Measurements from ENCODE around the gene OGT.
"Not testable (repeated sequence)": the region's sequence is repeated elsewhere in the genome, so short reads cannot be mapped to it uniquely, and the experiment has no call there.

DNA sequence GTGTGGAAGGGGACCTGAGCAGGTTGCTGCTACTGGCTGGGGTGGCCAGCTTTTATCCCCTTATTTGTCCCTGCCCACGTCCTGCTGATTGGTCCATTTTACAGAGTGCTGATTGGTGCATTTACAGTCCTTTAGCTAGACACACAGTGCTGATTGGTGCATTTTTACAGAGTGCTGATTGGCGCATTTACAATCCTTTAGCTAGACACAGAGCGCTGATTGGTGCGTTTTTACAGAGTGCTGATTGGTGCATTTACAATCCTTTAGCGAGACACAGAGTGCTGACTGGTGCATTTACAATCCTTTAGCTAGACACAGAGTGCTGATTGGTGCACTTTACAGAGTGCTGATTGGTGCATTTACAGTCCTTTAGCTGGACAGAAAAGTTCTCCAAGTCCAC, 30.8 kb upstream of the OGT start:
- TF ChIP-seq, protein P1, sequence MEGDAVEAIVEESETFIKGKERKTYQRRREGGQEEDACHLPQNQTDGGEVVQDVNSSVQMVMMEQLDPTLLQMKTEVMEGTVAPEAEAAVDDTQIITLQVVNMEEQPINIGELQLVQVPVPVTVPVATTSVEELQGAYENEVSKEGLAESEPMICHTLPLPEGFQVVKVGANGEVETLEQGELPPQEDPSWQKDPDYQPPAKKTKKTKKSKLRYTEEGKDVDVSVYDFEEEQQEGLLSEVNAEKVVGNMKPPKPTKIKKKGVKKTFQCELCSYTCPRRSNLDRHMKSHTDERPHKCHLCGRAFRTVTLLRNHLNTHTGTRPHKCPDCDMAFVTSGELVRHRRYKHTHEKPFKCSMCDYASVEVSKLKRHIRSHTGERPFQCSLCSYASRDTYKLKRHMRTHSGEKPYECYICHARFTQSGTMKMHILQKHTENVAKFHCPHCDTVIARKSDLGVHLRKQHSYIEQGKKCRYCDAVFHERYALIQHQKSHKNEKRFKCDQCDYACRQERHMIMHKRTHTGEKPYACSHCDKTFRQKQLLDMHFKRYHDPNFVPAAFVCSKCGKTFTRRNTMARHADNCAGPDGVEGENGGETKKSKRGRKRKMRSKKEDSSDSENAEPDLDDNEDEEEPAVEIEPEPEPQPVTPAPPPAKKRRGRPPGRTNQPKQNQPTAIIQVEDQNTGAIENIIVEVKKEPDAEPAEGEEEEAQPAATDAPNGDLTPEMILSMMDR (conservative IDR thresholded peaks at IDR 0.05) = not testable (repeated sequence)
- not testable (repeated sequence) for TF ChIP-seq EZH2 (IDR thresholded peaks at IDR 0.05; ENCODE audit: low read depth)
